ENCODE measurements around the gene PI4K2A.
"Not testable (repeated sequence)": the region's sequence is repeated elsewhere in the genome, so short reads cannot be mapped to it uniquely, and the experiment has no call there.

Gene PI4K2A

GRCh38 chr10:97673736-97674525 is 33.5 kb downstream of the PI4K2A start:
- DNase-seq (ENCODE audit: low read depth) = peak; percentile 80

- DNase-seq (ENCODE audit: low read depth) = no peak
Measured at GRCh38 chr10:97675222-97675621, 34.8 kb downstream of the PI4K2A start.

- DNase-seq (ENCODE audit: low read depth) = peak; percentile 67
Measured at GRCh38 chr10:97676770-97677581, 36.5 kb downstream of the PI4K2A start.

- no peak for DNase-seq (ENCODE audit: low read depth)
Measured at GRCh38 chr10:97679594-97679993, 39.1 kb downstream of the PI4K2A start.

- DNase-seq (ENCODE audit: low read depth) = no peak
Measured at GRCh38 chr10:97682042-97682441, 41.6 kb downstream of the PI4K2A start.

GRCh38 chr10:97683556-97684367 is 43.3 kb downstream of the PI4K2A start:
- DNase-seq (ENCODE audit: low read depth) = peak; percentile 67

- DNase-seq (ENCODE audit: low read depth) = not testable (repeated sequence)
Measured at GRCh38 chr10:97684368-97684713, 43.9 kb downstream of the PI4K2A start.

- peak; percentile 17 for DNase-seq (ENCODE audit: low read depth)
Measured at GRCh38 chr10:97684866-97685394, 44.5 kb downstream of the PI4K2A start.

- peak; percentile 37 for DNase-seq (ENCODE audit: low read depth)
Measured at GRCh38 chr10:97685395-97685958, 45.0 kb downstream of the PI4K2A start.

GRCh38 chr10:97686301-97686961 is 46.0 kb downstream of the PI4K2A start:
- no peak for DNase-seq (ENCODE audit: low read depth)

- peak; percentile 98 for DNase-seq (ENCODE audit: low read depth)
Measured at GRCh38 chr10:97686962-97687784, 46.7 kb downstream of the PI4K2A start, which contains the start of gene AVPI1. AVPI1 (minus strand) TSS chr10:97687241; CDS start chr10:97679905, 7,336 bp downstream.

- DNase-seq (ENCODE audit: low read depth) = peak; percentile 93
Measured at GRCh38 chr10:97687785-97688781, 47.6 kb downstream of the PI4K2A start.

GRCh38 chr10:97689559-97690020 is 49.1 kb downstream of the PI4K2A start:
- DNase-seq (ENCODE audit: low read depth) = peak; percentile 98

GRCh38 chr10:97690133-97690532 is 49.7 kb downstream of the PI4K2A start:
- no peak for DNase-seq (ENCODE audit: low read depth)

- DNase-seq (ENCODE audit: low read depth) = not testable (repeated sequence)
Measured at GRCh38 chr10:97698072-97698655, 57.7 kb downstream of the PI4K2A start.

- peak; percentile 81 for DNase-seq (ENCODE audit: low read depth)
Measured at GRCh38 chr10:97701438-97702069, 61.1 kb downstream of the PI4K2A start.

- no peak for DNase-seq (ENCODE audit: low read depth)
Measured at GRCh38 chr10:97703398-97704067, 63.1 kb downstream of the PI4K2A start.
